Placental pericyte (primary cell): ENCODE data around the gene MS4A6A. TPM values are rescaled to one million over a fixed set of nuclear protein-coding genes. Genes with fewer than 3 reads are reported as not detected.

Experiments used
- small RNA-seq: library from RNA; depleted of rRNA; stranded (forward); fragments of <200 nt; gene quantifications from one replicate; pipeline ENCODE3, GENCODE V24; 2012; ENCODE audit warnings: low replicate concordance
- total RNA-seq: library from RNA; depleted of rRNA; stranded (reverse); fragments of >200 nt; gene quantifications from 2 replicates; pipeline ENCODE4 v1.2.3, GENCODE V29; 2012

Gene MS4A6A
- not detected in 2 replicates for total RNA-seq

DNA sequence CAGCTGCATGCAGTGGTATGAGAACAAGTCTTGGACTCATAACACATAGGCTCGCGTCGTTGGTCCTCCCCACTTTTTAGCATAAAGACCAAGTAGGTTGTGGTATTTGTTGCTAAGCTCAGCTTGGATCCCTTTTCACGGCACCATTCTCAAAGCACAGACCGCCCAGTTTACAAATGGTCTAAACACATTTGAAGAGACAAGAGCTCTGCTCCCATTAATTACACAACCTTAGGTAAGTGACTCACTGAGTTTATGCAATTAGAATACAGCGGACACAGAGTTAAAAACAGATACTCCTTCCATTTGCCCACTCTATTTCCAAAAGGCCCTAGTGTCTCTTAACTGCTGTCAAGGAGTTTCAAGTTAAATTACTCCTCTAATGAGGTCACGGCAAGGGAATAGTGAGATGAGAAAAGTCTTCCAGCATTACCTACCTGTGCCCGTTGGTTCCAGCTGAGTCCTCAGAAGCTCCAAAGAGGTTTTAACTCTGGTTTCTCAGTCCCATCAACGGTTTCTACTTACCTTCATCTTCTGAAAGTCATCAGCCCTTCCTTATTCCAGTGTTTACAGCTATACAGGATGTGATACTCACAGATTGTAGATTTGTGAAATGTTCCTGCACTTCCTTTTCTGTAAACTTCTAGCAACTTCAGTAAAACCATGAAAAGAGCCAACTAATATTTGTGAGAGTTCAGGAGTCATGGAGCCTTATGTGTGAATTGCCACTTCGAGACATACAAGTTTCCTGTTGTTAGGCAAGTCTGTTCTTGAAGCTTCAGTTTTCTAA, at the start of gene MS4A6A:
Gene MS4A6A (minus strand): TSS at position 543 of the 790 bp plus-strand sequence. CDS start 1,356 bp downstream, outside the sequence.

Small RNA genes within 50 kb of the gene (small RNA-seq; reads per million reads assigned to genes)
- gene MIR6503, result not detected

Other genes with a start within 250 kb of the MS4A6A start
- not detected in 2 replicates for gene OOSP1, start 244.7 kb downstream of the MS4A6A start, total RNA-seq
- not detected in 2 replicates for gene OOSP4A, start 219.1 kb downstream of the MS4A6A start, total RNA-seq
- not detected in 2 replicates for gene OOSP4B, start 165.9 kb downstream of the MS4A6A start, total RNA-seq
- gene OOSP2, start 142.7 kb downstream of the MS4A6A start, total RNA-seq, result not detected in 2 replicates
- not detected in 2 replicates for gene MS4A3, start 126.4 kb downstream of the MS4A6A start, total RNA-seq
- not detected in 2 replicates for gene MS4A2, start 94.4 kb downstream of the MS4A6A start, total RNA-seq
- not detected in 2 replicates for gene MS4A4E, start 60.1 kb upstream of the MS4A6A start, total RNA-seq
- not detected in 2 replicates for gene MS4A4A, start 97.6 kb upstream of the MS4A6A start, total RNA-seq
- gene MS4A6E, start 144.2 kb upstream of the MS4A6A start, total RNA-seq, result not detected in 2 replicates
- 0.29 TPM in 1 of 2 replicates, not detected in the other for gene MS4A7, start 195.4 kb upstream of the MS4A6A start, total RNA-seq
- gene MS4A14, start 213.4 kb upstream of the MS4A6A start, total RNA-seq, result not detected in 2 replicates
- not detected in 2 replicates for gene MS4A5, start 246.5 kb upstream of the MS4A6A start, total RNA-seq